ENCODE results near the gene TMPRSS11D. TPM values are rescaled to one million over a fixed set of nuclear protein-coding genes. Genes with fewer than 3 reads are reported as not detected.

Gene TMPRSS11D
- total and polyA plus RNA-seq, 2 of the 13 experiments (the other 11 are each of a cell fraction or from before 2014, with no cell fraction given) = not detected

DNA sequence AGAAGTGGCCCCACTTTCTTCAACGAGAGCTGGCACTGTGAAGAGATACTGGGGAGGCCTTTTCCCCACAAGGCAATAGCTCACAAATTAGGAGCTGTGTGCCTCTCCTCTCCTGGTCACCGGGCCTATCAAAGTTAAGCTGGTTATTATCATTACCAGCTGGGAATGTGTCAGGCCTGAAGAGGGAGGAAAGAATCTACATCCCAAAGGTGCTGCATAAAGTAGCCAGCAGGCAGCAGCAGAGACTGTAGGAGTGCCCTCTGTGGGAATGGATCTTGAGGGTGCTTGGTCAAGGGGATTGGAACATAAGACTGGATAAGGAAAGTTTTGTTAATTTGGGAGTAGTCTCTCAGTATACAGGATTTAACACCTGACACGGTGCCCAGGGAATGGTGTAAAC, 9.1 kb upstream of the TMPRSS11D start:
- H3K4me3 ChIP-seq (replicated peaks in 1 of 3; ENCODE audit: insufficient read depth in 1 of 3, low read depth in 2 of 3, low read length in 3 of 3) = no peak overlapping the region
- no peaks in the 10 kb centered on the region for H3K9me3 ChIP-seq (ENCODE audit: low read length)
- H3K27ac ChIP-seq (ENCODE audit: extremely low read length, insufficient read depth, low read length) = no peak overlapping the region
- H3K4me1 ChIP-seq (ENCODE audit: insufficient read depth, low read length) = no peaks in the 10 kb centered on the region
- ChIA-PET POLR2A (no interaction called here), CTCF (ENCODE audit: low intra/inter-chr PET ratio, low total read pairs) (no interaction called here)
- TF ChIP-seq, protein P1, sequence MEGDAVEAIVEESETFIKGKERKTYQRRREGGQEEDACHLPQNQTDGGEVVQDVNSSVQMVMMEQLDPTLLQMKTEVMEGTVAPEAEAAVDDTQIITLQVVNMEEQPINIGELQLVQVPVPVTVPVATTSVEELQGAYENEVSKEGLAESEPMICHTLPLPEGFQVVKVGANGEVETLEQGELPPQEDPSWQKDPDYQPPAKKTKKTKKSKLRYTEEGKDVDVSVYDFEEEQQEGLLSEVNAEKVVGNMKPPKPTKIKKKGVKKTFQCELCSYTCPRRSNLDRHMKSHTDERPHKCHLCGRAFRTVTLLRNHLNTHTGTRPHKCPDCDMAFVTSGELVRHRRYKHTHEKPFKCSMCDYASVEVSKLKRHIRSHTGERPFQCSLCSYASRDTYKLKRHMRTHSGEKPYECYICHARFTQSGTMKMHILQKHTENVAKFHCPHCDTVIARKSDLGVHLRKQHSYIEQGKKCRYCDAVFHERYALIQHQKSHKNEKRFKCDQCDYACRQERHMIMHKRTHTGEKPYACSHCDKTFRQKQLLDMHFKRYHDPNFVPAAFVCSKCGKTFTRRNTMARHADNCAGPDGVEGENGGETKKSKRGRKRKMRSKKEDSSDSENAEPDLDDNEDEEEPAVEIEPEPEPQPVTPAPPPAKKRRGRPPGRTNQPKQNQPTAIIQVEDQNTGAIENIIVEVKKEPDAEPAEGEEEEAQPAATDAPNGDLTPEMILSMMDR (CRISPR knock-in tag; IDR thresholded peaks at IDR 0.05) = peak; percentile 13; the same call in 1 of the 2 replicates
- TF ChIP-seq ARNT (IDR thresholded peaks at IDR 0.05) = no peak
- no peak for TF ChIP-seq ZFAT (CRISPR knock-in tag; conservative IDR thresholded peaks at IDR 0.05)
- H2AFZ ChIP-seq (ENCODE audit: low read length) = no peak overlapping the region
- no peaks in the 10 kb centered on the region for H3K36me3 ChIP-seq (replicated peaks in 1 of 2; ENCODE audit: control insufficient read depth in 1 of 2, insufficient read depth in 2 of 2, low read length in 2 of 2)
- in situ Hi-C loops (cut with HindIII; ENCODE audit: extremely low pct_ligation_motif_present, low pct_unique_long_range_greater_than_20kb) = no loop called here
- FAIRE-seq = no peak
- H3K9ac ChIP-seq (ENCODE audit: insufficient read depth, low read depth, low read length) = no peak overlapping the region
- no peaks in the 10 kb centered on the region; a peak in 1 of 5 replicates for H3K27me3 ChIP-seq (ENCODE audit: control insufficient read depth in 1 of 2, insufficient read depth in 2 of 2, low read length in 2 of 2)
- H4K20me1 ChIP-seq (ENCODE audit: insufficient read depth, low read length) = no peaks in the 10 kb centered on the region
- no peak for ATAC-seq
- DNase-seq (ENCODE audit: low spot score) = no peak
- WGBS (ENCODE audit: low lambda C conversion rate) = 17% methylated on average over 3 of the region's 3 CpGs
- H3K79me2 ChIP-seq (ENCODE audit: insufficient read depth, low read length) = no peaks in the 10 kb centered on the region
- H3K4me2 ChIP-seq (ENCODE audit: low read depth, low read length) = no peak overlapping the region
- no TSS peak for BruUV-seq (replicated peaks)
- intact Hi-C loops (cut with micrococcal nuclease; ENCODE audit: unreplicated experiment) = no loop called here

GRCh38 chr4:67892253-67892652, 8.5 kb upstream of the TMPRSS11D start:
- POLR2A ChIA-PET = no interaction called here
- Histone ChIP-seq H3K79me2 (ENCODE audit: insufficient read depth, low read length) (no peaks in the 10 kb centered on the region), H3K4me2 (ENCODE audit: low read depth, low read length) (no peak overlapping the region), H3K4me1 (ENCODE audit: insufficient read depth, low read length) (no peaks in the 10 kb centered on the region), H3K4me3 (replicated peaks in 1 of 3; ENCODE audit: insufficient read depth in 1 of 3, low read depth in 2 of 3, low read length in 3 of 3) (no peak overlapping the region), H3K27ac (ENCODE audit: extremely low read length, insufficient read depth, low read length) (no peak overlapping the region), H3K36me3 (replicated peaks in 1 of 2; ENCODE audit: control insufficient read depth in 1 of 2, insufficient read depth in 2 of 2, low read length in 2 of 2) (no peaks in the 10 kb centered on the region), H3K9me3 (ENCODE audit: low read length) (no peaks in the 10 kb centered on the region), H3K27me3 (ENCODE audit: control insufficient read depth in 1 of 2, insufficient read depth in 2 of 2, low read length in 2 of 2) (no peaks in the 10 kb centered on the region; a peak in 1 of 5 replicates), H3K9ac (ENCODE audit: insufficient read depth, low read depth, low read length) (no peak overlapping the region), H2AFZ (ENCODE audit: low read length) (no peak overlapping the region), H4K20me1 (ENCODE audit: insufficient read depth, low read length) (no peaks in the 10 kb centered on the region)
- CTCF ChIA-PET (ENCODE audit: low intra/inter-chr PET ratio, low total read pairs) = no interaction called here
- intact Hi-C loops (cut with micrococcal nuclease; ENCODE audit: unreplicated experiment) (no loop called here), in situ Hi-C loops (cut with HindIII; ENCODE audit: extremely low pct_ligation_motif_present, low pct_unique_long_range_greater_than_20kb) (no loop called here)
- TF ChIP-seq ZNF546 (CRISPR knock-in tag; conservative IDR thresholded peaks at IDR 0.05) (no peak), CBFB (CRISPR knock-in tag; IDR thresholded peaks at IDR 0.05) (no peak), THAP11 (CRISPR knock-in tag; IDR thresholded peaks at IDR 0.05) (no peak), ZNF44 (CRISPR knock-in tag; IDR thresholded peaks at IDR 0.05) (no peak), ZNF143 (CRISPR knock-in tag; IDR thresholded peaks at IDR 0.05) (no peak), PAWR (CRISPR knock-in tag; IDR thresholded peaks at IDR 0.05; ENCODE audit: borderline replicate concordance) (no peak), CBX5 (CRISPR knock-in tag; IDR thresholded peaks at IDR 0.05; ENCODE audit: borderline replicate concordance) (no peak), ZNF503 (CRISPR knock-in tag; IDR thresholded peaks at IDR 0.05) (no peak), ZNF691 (CRISPR knock-in tag; IDR thresholded peaks at IDR 0.05; ENCODE audit: borderline replicate concordance, low read depth) (no peak), IRF2 (CRISPR knock-in tag; IDR thresholded peaks at IDR 0.05) (no peak), ZNF263 (CRISPR knock-in tag; IDR thresholded peaks at IDR 0.05) (no peak)
- no peak for DNase-seq (ENCODE audit: low spot score)
- 21% methylated on average over 2 of the region's 2 CpGs for WGBS (ENCODE audit: low lambda C conversion rate)
- no peak for FAIRE-seq
- ATAC-seq = no peak
- BruUV-seq (replicated peaks) = no TSS peak
